Astrocyte of the cerebellum (primary cell): ENCODE measurements around the gene MARK4.

Experiments used
- DNase-seq: peaks from one replicate; pipeline ENCODE4 v3.0.0-alpha.2; 2011; ENCODE audit warnings: low read depth
- H3K4me3 ChIP-seq: 2 replicates; pipeline ENCODE4 v1.5.1; 2011; ENCODE audit warnings: mild to moderate bottlenecking, low read depth, low read length, moderate library complexity
- in situ Hi-C: cut with HindIII; loops from 2 replicates; pipeline ENCODE4 v1.10.0; 2017; ENCODE audit warnings: low sequenced_read_pairs
- TF ChIP-seq, protein P1 (sequence below): IDR thresholded peaks from 2 replicates; pipeline ENCODE4 v1.5.1; 2012; ENCODE audit warnings: low read length, low read depth, moderate library complexity, mild to moderate bottlenecking; ENCODE audit errors: missing control alignments

Gene MARK4

DNA sequence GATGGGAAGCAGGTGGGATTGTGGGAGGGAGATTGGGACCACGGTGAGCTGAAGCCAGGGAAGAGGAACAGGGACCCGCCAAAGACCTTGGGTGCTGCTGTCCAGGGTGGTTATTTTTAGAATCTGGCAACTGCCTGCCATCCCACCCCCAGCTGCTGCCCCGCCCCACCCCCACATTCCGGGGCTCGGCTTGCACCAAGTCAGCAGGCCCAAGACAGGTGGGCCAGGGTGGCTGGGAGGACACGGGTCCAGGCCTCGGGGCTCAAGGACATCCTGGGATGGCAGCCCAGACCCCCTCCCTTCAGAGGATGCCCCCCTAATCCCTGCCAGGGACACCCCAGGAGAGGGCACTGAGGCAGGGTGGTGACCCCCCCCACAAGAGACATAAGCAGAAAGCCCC is 70.8 kb downstream of the MARK4 start:
- in situ Hi-C loops: no loop called here
- TF ChIP-seq, protein P1, sequence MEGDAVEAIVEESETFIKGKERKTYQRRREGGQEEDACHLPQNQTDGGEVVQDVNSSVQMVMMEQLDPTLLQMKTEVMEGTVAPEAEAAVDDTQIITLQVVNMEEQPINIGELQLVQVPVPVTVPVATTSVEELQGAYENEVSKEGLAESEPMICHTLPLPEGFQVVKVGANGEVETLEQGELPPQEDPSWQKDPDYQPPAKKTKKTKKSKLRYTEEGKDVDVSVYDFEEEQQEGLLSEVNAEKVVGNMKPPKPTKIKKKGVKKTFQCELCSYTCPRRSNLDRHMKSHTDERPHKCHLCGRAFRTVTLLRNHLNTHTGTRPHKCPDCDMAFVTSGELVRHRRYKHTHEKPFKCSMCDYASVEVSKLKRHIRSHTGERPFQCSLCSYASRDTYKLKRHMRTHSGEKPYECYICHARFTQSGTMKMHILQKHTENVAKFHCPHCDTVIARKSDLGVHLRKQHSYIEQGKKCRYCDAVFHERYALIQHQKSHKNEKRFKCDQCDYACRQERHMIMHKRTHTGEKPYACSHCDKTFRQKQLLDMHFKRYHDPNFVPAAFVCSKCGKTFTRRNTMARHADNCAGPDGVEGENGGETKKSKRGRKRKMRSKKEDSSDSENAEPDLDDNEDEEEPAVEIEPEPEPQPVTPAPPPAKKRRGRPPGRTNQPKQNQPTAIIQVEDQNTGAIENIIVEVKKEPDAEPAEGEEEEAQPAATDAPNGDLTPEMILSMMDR: no peak
- H3K4me3 ChIP-seq: no peak overlapping the region
- no peak for DNase-seq

DNA sequence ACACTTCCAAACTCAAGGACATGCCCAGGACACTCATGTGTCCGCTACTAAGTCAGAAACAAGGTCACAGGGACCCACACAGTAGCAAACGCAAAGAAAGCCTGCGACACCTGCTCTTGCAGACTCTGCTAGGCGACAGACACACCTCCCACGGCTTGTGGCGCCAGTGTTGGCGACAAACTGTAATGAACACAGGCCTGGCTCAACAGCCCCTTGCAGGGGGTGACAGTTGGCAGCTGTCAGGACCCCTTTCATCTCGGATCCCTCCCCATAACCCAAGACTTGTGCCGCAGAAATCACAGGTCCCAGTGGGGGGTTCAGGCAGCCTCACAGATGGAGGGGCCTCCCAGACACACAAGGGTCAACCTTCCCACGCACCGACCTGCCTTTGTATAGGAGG is 71.2 kb downstream of the MARK4 start:
- in situ Hi-C loops: no loop called here
- no peak overlapping the region for H3K4me3 ChIP-seq
- DNase-seq: no peak
- TF ChIP-seq, protein P1: no peak

DNA sequence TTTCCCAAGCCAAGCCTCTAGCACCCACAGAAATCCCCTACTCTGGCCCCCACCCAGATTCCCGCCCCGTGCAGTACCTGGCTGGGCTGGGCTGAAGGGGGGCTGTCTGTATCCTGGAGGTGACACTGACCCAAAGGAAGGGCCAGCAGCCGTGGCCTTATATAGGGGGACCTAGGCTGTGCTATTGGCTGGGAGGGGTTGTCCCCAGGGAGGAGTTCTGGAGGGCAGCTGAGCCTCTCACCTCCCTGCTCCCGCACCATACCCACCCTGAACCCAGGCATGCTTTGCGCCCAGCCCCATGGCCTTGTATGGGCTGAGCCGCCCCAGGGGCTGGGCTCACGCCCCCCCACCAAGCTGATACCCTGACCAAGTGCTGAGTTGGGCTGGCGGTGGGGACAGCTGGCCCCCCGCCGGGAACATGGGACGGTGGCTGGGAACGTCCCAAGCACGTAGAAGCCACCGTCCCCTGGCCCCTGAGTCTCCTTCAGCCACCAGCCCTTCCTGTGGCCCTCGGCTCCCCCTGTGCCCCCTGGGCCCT is 71.7 kb downstream of the MARK4 start, which contains the start of gene CKM:
Gene CKM, minus strand, starts transcription at position 132 of the 538 bp plus-strand sequence. CDS start 3,162 bp downstream, outside the sequence.
- in situ Hi-C loops: no loop called here
- TF ChIP-seq, protein P1: no peak
- no peak within 1 kb of the TSS for H3K4me3 ChIP-seq
- DNase-seq: no peak

DNA sequence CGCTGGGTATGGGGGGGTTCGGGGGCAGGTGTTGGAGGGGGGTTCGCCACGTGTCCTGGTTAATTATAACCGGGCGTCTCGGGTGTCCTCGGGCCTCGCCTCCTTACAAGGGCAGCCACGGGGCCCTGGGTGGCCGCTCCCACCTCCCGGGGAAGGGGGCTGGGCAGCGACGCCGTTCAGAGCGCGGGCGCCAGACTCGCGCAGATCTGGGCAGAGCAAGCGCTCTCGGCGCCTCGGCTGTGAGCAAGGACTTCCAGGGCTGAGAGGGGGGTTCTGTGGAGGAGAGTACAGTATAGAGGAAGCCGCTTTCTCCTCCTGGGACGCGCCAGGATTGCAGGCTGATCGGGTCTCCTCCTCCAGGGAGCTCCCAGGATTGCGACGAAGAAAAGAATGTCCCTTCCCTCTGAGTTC is 72.6 kb downstream of the MARK4 start:
- H3K4me3 ChIP-seq: no peak overlapping the region

DNA sequence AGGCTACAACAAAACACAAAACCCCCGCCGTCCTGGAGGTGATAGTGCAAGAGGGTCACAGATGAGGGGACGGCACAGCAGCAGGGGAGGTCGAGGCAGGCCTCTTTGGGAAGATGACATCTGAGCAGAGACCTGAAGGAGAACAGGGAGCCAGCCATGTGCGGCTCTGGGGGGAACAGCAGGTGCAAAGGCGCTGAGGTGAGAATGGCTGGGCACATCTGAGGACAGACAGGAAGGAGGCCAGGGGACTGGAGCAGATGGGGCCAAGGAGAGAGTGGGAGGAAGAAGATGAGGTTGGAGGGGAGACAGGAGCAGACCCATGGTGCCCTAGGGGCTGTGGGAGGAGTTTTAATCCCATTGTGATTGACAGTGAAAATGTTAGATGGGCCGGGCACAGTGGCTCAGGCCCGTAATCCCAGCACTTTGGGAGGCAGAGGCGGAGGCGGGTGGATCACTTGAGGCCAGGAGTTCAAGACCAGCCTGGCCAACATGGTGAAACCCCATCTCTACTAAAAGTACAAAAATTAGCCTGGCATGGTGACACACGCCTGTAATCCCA is 73.4 kb downstream of the MARK4 start:
- no peak overlapping the region for H3K4me3 ChIP-seq
- TF ChIP-seq, protein P1: no peak
- in situ Hi-C loops: no loop called here
- DNase-seq: no peak

More for the DNA sequence above, 72.6 kb downstream of the MARK4 start:
- DNase-seq: no peak
- in situ Hi-C loops: no loop called here
- TF ChIP-seq, protein P1: no peak

DNA sequence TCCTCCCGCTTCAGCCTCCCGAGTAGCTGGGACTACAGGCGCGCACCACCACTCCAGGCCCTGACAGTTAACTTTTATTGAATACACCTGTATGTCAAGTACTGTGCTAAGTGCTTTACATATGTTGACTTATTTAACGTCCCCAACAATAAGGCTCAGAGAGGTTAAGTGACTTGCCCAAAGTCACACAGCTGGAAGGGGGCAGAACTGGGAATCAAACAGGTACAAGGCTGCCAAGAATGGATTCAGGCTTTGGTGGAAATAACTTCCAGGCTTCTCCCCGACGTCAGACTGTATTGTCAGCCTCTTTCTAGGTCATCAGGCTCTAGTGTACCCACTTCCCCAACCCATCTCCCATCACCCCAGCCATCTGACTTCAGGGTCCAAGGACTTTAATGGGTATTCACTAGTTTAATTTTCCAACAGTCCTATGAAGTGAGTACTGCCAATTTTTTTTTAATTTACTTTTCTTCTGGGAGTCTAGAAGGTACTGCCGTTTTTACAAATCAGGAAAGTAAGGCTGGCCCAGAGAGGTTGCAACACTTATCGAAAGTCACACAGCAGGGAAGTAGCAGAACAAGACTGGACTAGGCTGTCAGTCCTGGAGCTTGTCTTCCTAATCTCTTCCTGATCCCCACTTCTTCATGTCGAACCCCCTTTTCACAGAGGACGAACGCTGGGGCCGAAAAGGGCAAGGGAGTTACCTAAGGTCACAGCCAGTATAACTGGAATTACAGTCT is 76.5 kb downstream of the MARK4 start:
- DNase-seq: no peak
- TF ChIP-seq, protein P1: no peak
- H3K4me3 ChIP-seq: no peak overlapping the region
- in situ Hi-C loops: no loop called here
